HG03520 (cell line): ENCODE results near the gene E4F1.

Experiments
- ATAC-seq: cut with Tn5 transposase; IDR thresholded peaks from one replicate; pipeline ENCODE4 v1.9.1; 2021; ENCODE audit warnings: mild to moderate bottlenecking, moderate library complexity; ENCODE audit not compliant: unreplicated experiment

Gene E4F1

DNA sequence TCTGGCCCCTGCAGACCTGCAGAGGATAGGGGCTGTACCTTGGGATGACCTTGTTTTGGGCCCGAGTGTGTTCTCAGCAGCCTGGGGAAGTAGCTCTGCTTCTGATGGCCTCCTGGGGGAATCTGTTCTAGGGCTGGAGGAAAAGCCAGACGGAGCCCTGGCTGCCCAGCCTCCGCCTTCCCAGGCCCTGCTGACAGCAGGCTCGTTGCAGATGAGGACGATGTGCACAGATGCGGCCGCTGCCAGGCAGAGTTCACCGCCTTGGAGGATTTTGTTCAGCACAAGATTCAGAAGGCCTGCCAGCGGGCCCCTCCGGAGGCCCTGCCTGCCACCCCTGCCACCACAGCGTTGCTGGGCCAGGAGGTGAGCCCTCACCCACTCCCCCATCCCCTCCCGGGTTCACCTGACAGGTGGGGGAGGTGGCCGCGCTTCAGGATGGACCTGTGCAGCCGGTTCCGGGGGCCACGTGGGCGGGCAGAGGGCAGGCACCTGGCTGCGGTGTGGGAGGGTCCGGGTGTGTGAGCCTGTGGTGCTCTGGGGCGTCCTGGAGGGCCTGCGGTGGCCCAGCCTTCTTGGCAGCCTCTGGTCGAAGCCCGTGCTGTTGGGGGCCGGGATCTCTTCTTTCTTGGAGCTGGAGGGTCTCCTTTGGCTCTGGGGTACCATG lies 4.9 kb downstream of the E4F1 start:
- ATAC-seq = no peak

DNA sequence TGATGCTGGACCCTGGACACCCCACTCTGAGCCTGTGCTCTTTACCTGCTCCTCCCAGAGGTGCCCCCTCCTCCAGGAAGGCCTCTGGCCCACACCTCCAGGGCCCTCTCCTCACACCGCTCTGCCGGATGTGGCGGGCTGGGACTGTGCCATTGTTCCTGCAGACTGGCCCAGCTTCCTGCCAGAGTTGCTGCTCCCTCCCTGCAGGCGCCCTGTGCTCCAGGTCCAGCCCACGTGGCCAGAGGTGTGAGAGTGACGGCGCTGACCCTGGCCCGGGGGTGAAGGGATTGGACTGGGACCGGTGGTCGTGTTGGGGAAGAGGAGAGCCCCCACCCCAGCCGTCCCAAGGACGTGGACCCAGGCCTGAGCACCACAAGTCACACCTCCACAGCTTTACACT lies 5.7 kb downstream of the E4F1 start:
- ATAC-seq = no peak

DNA sequence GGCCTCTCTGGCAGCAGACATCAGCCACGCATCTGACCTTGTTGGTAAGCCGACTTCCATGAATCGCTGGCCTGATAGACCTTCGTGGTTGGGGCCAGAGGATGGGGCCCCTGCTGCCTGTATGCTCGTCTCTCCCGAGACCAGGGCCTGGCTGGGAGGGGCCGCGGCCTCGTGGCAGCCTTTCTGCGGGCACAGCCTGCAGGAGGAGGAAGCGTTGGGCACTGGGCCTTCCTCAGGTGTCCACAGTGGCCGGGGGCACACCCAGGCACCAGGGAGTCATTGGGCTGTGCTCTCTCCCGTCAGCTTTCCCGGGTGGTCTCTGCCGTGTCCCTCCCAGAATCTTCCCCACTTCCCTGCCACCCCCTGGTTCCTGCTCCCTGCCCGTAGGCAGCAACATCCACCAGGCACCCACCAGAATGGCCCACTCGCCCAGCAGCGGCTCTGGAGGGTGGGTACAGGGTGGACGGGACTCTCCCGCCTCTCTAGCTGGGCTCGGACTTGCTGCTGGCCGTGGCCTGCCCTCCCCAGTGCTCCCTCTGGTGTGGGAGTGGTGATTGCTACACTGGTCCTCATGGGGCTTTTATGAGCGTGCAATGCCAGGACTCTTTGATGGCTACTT lies 6.3 kb downstream of the E4F1 start:
- no peak for ATAC-seq

DNA sequence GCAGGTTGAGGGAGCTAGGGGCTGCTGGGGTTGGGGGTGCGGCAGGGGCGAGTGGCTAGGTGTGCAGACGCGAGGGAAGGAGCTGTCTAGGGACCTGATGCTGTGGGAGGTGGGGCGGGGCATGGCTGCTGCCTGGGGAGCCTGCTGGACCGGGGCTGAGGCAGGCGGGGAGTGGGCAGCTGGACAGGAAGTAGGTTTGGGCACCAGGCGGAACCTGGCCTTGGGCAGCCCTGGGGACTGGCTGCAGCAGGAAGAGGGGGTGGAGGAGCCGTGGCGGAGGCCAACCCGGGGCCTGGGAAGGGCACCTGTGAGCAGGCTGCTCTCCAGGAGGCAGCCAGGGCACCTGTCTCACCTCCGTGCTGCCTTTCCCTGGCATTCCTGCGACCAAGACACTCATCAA lies 7.0 kb downstream of the E4F1 start:
- ATAC-seq = no peak

DNA sequence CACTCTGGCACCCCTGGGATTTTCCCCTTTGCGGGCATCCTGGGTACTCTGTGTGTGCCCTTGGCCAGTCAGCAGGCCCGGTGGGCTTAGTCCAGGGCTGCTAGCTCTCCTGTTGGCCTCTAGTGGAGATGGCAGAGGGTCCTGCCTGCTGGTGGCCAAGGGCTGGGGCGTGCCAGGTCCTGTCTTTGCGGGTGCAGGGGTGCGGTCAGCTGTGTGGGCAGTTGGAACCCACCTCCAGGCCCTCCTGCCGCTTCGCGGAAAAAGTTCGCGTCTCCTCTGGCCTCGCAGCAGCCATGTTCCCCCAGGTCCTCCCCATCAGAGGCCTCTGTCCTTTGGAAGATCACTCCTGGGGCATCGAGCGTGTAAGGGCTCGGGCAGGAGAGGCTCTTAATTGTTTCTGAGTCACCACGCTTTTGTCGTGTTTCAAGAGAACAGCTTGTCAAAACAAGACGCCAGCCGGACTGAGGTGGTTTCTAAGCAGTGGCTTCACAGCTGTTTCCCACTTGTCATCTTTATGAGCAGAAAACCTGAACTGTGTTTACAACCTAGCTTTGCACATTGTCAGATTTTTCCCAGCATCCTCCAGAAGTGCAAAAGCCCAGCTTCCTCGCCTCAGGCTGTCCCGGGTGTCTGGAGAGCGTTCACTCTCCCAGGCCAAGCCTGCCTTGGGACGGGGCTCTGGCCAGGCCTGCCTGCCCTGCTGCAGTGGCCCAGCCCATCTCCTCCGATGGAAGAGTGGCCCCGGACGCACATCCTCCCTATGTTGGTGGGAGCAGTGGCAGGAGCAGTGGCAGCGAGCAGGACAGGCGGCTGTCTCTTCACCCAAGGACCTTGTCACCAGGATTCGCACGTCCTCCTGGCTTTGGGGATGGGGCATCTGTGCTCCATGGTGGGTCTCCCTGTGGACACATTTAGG lies 7.9 kb downstream of the E4F1 start:
- ATAC-seq = no peak

DNA sequence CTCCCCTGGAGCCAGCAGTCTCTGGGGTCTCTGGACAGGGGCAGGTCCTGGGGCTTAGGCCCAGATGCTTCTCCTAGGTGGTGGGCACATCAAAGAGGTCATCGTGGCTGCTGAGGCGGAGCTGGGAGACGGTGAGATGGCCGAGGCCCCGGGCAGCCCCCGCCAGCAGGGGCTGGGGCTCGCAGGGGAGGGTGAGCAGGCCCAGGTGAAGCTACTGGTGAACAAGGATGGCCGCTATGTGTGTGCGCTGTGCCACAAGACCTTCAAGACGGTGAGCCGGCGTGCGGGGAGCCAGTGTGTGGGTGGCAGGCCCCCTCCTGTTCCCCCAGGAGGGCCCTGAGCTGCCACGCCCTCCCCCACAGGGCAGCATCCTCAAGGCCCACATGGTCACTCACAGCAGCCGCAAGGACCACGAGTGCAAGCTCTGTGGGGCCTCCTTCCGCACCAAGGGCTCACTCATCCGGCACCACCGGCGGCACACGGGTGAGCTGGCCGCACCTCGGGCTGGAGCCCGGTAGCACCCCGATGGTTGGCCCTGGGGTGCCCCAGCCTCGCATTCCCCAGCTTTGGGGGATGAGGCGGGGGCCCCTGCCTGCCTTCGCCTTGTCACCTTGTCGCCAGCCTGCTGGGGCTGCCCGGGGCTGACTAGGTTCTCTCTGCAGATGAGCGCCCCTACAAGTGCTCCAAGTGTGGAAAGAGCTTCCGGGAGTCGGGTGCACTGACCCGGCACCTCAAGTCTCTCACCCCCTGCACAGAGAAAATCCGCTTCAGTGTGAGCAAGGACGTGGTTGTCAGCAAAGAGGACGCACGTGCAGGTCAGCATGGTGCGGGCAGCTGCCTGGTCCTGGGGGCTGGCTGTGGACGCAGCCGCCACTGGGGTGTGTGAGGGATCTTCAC lies 9.0 kb downstream of the E4F1 start:
- no peak for ATAC-seq

DNA sequence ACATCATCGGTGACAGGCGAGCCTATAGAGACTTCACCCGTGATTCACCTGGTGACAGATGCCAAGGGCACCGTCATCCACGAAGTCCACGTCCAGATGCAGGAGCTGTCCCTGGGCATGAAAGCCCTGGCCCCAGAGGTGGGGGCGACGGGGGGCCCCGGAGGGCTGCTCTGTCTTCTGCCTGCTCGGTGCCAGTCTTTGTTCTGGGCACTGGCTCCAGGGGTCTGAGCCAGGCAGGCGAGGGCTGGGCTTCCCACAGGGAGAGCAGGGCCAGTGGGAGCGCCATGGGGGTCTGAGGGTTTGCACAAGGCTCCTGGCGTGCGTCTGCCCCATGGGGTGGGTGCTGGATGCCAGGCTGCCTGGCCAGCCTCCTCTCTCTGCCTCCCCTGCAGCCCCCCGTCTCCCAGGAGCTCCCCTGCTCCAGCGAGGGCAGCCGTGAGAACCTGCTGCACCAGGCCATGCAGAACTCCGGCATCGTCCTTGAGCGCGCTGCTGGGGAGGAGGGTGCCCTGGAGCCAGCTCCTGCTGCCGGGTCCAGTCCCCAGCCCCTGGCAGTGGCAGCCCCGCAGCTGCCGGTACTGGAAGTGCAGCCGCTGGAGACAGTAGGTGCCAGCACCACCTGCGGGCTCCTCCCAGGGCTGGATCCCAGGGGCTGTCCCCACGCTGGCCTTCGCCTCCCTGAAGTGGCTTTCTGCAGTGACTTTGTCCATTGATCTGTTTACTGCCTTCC lies 9.8 kb downstream of the E4F1 start:
- no peak for ATAC-seq

DNA sequence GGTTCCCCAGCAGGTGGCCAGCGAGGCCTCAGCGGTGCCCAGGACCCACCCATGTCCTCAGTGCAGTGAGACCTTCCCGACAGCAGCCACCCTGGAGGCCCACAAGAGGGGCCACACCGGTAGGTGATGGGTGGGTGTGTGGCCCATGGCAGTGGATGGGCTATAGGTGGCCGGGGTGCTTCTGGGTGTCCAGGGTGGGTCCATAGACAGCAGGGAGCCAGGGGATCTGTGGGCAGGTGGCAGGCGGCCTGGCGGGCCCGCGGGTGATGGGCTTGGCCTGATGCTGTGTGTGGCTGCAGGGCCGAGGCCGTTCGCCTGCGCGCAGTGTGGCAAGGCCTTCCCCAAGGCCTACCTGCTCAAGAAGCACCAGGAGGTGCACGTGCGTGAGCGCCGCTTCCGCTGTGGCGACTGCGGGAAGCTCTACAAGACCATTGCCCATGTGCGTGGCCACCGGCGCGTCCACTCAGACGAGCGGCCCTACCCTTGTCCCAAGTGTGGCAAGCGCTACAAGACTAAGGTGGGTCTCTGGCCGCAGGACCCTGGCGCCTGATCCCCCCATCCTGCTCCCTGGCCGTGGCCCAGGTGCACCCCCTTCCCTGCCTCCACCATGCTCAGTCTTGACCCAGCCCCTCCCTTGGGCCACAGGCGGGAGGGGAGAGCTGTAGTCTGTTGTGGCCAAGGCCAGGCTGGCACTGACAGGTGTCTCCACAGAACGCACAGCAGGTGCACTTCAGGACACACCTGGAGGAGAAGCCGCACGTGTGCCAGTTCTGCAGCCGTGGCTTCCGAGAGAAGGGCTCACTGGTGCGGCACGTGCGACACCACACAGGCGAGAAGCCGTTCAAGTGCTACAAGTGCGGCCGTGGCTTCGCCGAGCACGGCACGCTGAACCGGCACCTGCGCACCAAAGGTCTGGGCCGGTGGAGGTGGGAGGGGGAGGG lies 10.8 kb downstream of the E4F1 start:
- no peak for ATAC-seq

DNA sequence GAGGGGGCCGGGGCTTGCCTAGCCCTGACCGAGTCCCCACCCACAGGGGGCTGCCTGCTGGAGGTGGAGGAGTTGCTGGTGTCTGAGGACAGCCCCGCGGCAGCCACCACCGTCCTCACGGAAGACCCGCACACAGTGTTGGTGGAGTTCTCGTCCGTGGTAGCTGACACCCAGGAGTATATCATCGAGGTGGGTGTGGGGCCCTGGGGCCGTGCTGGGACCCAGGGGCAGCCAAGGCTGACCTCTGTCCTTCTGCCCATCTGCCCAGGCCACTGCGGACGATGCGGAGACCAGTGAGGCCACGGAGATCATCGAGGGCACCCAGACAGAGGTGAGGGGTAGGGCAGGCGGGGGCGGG lies 11.4 kb downstream of the E4F1 start:
- no peak for ATAC-seq

DNA sequence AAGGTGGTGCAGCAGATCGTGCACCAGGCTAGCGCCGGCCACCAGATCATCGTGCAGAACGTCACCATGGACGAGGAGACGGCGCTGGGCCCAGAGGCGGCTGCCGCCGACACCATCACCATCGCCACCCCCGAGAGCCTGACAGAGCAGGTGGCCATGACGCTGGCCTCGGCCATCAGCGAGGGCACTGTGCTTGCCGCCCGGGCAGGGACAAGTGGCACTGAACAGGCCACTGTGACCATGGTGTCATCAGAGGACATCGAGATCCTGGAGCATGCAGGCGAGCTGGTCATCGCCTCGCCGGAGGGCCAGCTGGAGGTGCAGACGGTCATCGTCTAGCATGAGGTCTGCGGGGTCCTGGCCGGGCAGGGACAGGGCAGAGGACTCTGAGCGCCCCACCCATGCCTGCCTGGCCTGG lies 11.9 kb downstream of the E4F1 start:
- ATAC-seq = no peak

DNA sequence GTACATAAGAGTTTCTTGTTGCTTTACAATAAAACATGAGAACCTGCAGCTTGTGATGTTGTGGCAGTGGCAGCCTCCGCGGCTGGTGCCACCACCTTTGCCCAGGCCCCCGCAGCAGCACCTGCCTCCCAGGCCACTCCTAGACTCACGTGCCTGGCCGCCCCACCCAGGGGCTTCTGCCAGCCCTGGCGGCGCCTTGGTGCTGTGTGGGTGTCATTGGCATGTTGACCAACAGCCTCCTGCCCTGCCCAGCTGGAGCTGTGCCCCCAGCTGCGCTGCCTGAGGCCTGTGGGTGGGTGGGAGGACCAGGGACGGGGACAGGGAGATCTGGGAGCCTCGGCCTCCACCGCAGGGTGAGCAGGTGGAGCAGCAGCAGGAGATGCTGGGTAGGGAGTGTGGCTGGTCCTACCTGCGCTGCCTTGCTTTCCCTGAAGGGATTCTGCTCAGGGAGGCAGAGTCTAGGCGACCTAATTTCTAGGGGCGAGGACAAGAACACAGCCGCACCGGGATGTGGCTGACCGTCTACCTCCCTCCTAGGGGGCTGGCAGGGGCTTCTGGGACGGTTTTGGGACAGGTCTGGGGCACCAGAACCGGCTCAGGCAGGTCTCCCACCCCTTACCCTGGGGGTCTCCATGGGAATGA lies 12.4 kb downstream of the E4F1 start:
- no peak for ATAC-seq

DNA sequence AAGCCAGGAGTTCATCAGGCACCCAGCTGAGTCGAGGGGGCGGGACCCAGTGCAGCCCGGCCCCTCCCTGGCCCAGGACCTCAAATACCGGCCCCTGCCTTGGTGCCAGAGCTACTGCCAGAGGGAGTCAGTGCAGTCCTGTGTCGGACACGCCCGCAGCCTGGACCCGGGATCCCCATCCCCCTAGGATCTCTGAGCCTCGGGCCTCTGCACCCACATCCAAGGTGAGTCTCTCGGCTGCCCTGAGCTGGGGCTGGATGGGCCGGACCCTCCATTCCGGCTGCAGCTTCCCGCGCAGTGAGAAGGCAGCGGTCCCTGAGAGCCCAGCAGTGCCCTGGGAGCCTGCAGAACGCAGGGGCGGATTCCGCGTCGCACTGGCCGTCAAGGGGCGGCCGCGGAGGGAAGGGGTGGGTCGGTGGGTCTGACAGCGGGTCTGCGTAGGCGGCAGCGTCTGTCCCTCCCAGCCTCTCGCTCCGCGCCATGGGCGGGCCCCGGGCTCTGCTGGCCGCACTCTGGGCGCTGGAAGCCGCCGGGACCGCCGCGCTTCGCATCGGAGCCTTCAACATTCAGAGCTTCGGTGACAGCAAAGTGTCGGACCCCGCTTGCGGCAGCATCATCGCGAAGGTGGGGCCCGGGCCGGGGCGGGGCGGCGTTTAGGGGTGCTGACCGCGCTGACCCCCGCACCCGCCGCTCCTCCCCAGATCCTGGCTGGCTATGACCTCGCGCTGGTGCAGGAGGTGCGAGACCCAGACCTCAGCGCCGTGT lies 13.1 kb downstream of the E4F1 start, which contains the start of gene DNASE1L2:
TSS of gene DNASE1L2 (plus strand) at position 108 of the 765 bp plus-strand sequence. CDS start at position 481, 373 bp downstream.
- no peak for ATAC-seq

DNA sequence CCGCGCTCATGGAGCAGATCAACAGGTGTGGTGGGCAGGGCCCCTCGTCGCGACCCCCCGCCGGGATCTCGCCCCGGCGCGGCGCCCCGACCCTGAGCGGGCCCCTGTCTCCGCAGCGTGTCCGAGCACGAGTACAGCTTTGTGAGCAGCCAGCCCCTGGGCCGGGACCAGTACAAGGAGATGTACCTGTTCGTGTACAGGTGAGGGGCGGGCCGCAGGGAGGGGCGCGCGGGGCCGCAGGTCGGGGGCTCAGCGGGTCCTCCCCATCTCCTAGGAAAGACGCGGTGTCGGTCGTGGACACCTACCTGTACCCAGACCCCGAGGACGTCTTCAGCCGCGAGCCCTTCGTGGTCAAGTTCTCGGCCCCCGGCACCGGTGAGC lies 13.7 kb downstream of the E4F1 start:
- no peak for ATAC-seq

DNA sequence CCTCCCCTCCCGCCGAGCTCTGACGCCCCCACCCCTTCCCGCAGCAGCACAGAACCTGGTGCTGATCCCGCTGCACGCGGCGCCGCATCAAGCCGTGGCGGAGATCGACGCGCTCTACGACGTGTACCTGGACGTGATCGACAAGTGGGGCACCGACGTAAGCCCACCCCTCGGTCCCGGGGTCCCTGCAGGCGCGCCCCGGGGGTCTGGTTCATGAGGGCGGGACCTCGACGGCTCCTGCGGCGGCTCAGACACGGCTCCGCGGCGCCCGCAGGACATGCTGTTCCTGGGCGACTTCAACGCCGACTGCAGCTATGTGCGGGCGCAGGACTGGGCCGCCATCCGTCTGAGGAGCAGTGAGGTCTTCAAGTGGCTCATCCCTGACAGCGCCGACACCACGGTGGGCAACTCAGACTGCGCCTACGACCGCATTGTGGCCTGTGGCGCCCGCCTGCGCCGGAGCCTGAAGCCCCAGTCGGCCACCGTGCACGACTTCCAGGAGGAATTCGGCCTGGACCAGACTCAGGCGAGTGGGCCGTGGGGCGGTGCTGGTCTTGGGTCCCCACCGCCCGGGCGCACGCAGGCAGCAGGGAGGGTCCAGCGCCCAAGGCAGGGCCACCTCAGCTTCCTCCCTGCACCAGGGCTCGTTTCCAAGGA lies 14.2 kb downstream of the E4F1 start:
- ATAC-seq = no peak

DNA sequence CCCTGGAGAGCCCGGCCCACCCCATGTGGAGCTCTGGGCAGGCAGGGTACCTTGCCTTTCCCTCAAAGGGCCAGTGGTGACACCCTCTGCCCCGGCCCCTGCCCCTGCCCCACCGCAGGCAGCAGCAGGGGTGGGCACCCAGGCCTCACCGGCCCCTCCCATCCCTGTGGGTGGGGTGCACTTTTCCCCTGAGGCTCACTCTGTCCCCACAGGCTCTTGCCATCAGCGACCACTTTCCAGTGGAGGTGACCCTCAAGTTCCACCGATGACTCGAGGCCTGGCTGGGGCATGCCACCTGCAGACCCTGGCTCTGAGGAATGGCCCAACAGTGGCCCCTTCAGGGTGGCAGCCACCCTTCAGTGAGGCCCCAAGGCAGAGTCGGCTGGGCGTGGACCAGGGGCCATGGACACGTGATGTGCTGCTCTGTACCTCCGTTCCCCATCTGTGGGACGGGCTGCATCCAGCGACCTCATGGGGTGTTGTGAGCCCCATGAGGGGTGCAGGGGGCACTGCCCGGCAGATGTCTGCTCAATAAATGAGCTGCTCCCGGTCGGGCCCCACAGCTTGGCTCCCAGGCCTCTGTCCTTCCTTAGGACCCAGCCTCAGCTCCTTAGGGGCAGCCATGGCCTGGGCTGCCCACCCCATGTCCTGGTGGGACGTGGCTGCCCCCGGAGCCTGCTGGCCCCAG lies 14.9 kb downstream of the E4F1 start:
- ATAC-seq = no peak

DNA sequence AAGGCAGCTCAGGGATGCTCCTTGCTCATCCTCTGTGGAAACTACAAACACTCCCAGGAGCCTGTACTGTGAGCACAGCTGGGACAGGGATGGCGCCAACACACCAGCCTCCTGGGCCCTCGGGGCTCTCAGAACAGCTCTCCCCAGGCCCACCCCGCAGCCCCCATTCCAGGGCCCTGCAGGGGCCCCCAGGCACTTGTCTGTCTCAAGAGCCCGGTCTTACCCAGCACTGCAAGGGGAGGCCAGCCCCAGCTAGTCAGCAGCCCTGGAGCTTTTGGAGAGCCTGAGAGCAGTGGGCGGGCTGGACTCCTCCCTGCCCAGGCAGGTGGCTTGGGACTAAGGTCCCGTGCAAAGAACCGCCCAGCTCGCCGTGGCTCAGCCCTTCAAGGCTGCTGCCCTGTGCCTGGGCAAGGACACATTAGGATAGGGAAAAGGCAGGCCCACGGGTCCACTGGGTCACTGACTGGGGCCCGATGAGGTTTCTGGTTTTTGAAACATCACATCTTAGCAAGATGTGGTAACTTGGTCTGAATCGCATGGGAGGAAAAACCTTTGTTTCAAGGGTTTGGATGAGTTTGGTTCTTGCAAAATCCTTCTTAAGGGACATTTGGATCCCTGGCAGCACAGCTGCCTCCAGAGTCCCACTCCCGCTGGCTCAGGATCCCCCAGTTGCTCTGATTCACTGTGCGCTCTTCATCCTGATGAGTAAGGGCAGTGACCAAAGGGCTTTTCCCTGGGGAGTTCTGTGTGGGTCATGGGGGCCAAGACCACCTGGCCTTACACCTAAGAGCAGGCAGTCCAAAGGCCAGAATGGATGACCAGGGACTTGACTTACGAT lies 15.7 kb downstream of the E4F1 start:
- ATAC-seq = no peak
